HepG2 (cell line): ENCODE results near the gene TSPAN15.

Experiments
- ETV6 ChIP-seq: sonication (generic); formaldehyde crosslinking; conservative IDR thresholded peaks from 2 replicates; pipeline ENCODE4 v1.4.0; 2020; ENCODE audit warnings: missing genetic modification reagents
- FIP1L1 ChIP-seq: fragments of 200-400 bp; formaldehyde crosslinking; IDR thresholded peaks from 2 replicates; pipeline ENCODE4 v1.6.1; 2018; ENCODE audit warnings: low read depth, mild to moderate bottlenecking, low read length, moderate library complexity, borderline replicate concordance; ENCODE audit not compliant: insufficient read depth
- GABPB1 ChIP-seq: IDR thresholded peaks from 2 replicates; pipeline ENCODE4 v1.6.1; 2016; ENCODE audit warnings: mild to moderate bottlenecking, missing genetic modification reagents, moderate library complexity, missing compliant biosample characterization
- IKZF5 ChIP-seq: IDR thresholded peaks from 2 replicates; pipeline ENCODE4 v1.6.1; 2018; ENCODE audit warnings: missing genetic modification reagents, mild to moderate bottlenecking, missing compliant biosample characterization
- KDM1A ChIP-seq: IDR thresholded peaks from 2 replicates; pipeline ENCODE4 v1.6.1; 2016; ENCODE audit warnings: missing compliant biosample characterization
- NFIC ChIP-seq: IDR thresholded peaks from 2 replicates; pipeline ENCODE4 v1.6.1; 2012; ENCODE audit warnings: mild to moderate bottlenecking, low read length, inconsistent platforms
- POLR2A ChIP-seq, 2 experiments: IDR thresholded peaks; 2 replicates each; pipeline ENCODE4 v1.6.1; 2011; ENCODE audit warnings: low read depth in 2 of 2, low read length in 2 of 2, mild to moderate bottlenecking in 1 of 2, moderate library complexity in 1 of 2; ENCODE audit not compliant: insufficient read depth in 1 of 2
- TBL1XR1 ChIP-seq: fragments of 150-350 bp; IDR thresholded peaks from 2 replicates; pipeline ENCODE4 v1.6.1; 2014; ENCODE audit warnings: borderline replicate concordance, low read length; ENCODE audit not compliant: partially characterized antibody
- ZBTB43 ChIP-seq: sonication (generic); formaldehyde crosslinking; conservative IDR thresholded peaks from 2 replicates; pipeline ENCODE4 v1.4.0; 2020; ENCODE audit warnings: missing genetic modification reagents
- ZNF280D ChIP-seq: sonication (generic); formaldehyde crosslinking; IDR thresholded peaks from 2 replicates; pipeline ENCODE4 v1.5.1; 2020; ENCODE audit warnings: mild to moderate bottlenecking, missing genetic modification reagents

GRCh38 chr10:69497231-69497561 lies 45.9 kb downstream of the TSPAN15 start:
- TF ChIP-seq ZBTB43 (CRISPR knock-in tag) (no peak), FIP1L1 (no peak), KDM1A (CRISPR knock-in tag) (no peak), IKZF5 (CRISPR knock-in tag) (no peak), NFIC (no peak), GABPB1 (CRISPR knock-in tag) (no peak), ZNF280D (no peak), TBL1XR1 (no peak), ETV6 (CRISPR knock-in tag) (no peak), POLR2A (IDR thresholded peaks at IDR 0.05; ENCODE audit: insufficient read depth in 1 of 2, low read depth in 2 of 2, low read length in 2 of 2) (no peak)
